BLaER1 (cell line): ENCODE results near the gene NAA30.

ENCODE experiments used
- H3K27ac ChIP-seq: shearing (Covaris generic); formaldehyde crosslinking; 2 replicates; pipeline ENCODE4 v1.8.1; 2022
- H3K27me3 ChIP-seq: shearing (Covaris generic); formaldehyde crosslinking; 2 replicates; pipeline ENCODE4 v1.8.1; 2022
- H3K36me3 ChIP-seq: shearing (Covaris generic); formaldehyde crosslinking; 2 replicates; pipeline ENCODE4 v1.8.1; 2022
- H3K4me1 ChIP-seq: shearing (Covaris generic); formaldehyde crosslinking; 2 replicates; pipeline ENCODE4 v1.8.1; 2022
- H3K4me2 ChIP-seq: shearing (Covaris generic); formaldehyde crosslinking; 2 replicates; pipeline ENCODE4 v1.8.1; 2022
- H3K4me3 ChIP-seq: shearing (Covaris generic); formaldehyde crosslinking; 2 replicates; pipeline ENCODE4 v1.8.1; 2022
- H3K9ac ChIP-seq: shearing (Covaris generic); formaldehyde crosslinking; 2 replicates; pipeline ENCODE4 v1.8.1; 2022
- H3K9me3 ChIP-seq: shearing (Covaris generic); formaldehyde crosslinking; 2 replicates; pipeline ENCODE4 v1.8.1; 2022
- H4K20me1 ChIP-seq: shearing (Covaris generic); formaldehyde crosslinking; 2 replicates; pipeline ENCODE4 v1.8.1; 2022
- Cebpa-rat ChIP-seq: shearing (Covaris generic); IDR thresholded peaks from 2 replicates; pipeline ENCODE4 v1.8.1; 2022

The NAA30 gene

GRCh38 chr14:57392830-57393229 lies 2.4 kb downstream of the NAA30 start:
- Histone ChIP-seq H3K4me1 (peaks cover 36% of the 10 kb centered on the region), H3K27me3 (no peaks in the 10 kb centered on the region), H4K20me1 (peaks cover 54% of the 10 kb centered on the region), H3K9me3 (no peaks in the 10 kb centered on the region), H3K9ac (0 out of 2 replicates have a peak overlapping the region, but pooled peaks have one; percentile 90), H3K4me3 (peak overlapping the region; percentile 96), H3K36me3 (peaks cover 20% of the 10 kb centered on the region), H3K27ac (no peak overlapping the region), H3K4me2 (peak overlapping the region; percentile 89)
- TF ChIP-seq Cebpa-rat = no peak

DNA sequence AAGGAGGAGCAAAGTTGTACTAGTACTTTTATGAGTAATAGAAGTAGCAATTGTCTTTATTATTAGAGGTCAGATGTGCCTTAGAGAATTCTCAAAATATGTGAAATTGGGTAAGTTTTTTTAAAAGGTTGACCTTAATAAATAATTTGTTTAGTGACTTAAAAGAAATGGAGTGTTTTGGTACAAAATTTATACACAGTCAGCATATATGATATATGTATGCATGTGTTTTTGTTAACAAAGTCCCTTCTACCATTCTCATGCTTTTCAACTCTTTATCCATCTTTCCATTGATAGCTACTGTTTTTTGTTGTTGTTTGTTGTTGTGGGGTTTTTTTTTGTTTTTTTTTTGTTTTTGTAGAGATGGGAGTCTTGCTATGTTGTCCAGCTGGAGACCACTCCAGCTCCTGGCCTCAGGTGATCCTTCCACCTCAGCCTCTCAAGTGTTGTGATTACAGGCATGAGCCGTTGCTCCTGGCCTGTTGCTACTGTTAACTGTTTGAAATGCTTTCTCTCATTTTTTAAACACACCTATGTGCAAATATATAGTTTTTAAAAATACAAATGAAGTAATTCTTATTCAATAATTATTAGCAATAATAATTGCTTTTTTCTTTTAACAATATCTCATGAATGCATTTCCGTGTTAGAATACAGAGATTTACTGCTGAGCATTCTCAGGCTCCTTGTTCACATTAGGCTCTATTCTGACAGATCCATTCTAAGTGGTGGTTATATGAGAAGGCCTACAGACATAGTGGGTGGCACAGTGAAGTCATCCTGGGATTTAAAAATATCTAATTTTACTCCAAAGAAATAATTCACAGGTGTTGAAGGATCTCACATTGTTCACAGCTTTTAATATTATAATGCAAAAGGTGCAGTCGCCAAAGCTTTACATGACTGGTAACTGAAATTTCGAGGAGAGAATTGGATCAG lies 10.4 kb downstream of the NAA30 start:
- no peaks in the 10 kb centered on the region for H3K4me1 ChIP-seq
- no peaks in the 10 kb centered on the region for H3K27me3 ChIP-seq
- H3K4me3 ChIP-seq = no peak overlapping the region
- peaks cover 64% of the 10 kb centered on the region for H3K36me3 ChIP-seq
- H3K9ac ChIP-seq = no peak overlapping the region
- H3K4me2 ChIP-seq = no peak overlapping the region
- peaks cover 20% of the 10 kb centered on the region for H4K20me1 ChIP-seq
- no peak for TF ChIP-seq Cebpa-rat
- no peaks in the 10 kb centered on the region for H3K9me3 ChIP-seq
- H3K27ac ChIP-seq = no peak overlapping the region

DNA sequence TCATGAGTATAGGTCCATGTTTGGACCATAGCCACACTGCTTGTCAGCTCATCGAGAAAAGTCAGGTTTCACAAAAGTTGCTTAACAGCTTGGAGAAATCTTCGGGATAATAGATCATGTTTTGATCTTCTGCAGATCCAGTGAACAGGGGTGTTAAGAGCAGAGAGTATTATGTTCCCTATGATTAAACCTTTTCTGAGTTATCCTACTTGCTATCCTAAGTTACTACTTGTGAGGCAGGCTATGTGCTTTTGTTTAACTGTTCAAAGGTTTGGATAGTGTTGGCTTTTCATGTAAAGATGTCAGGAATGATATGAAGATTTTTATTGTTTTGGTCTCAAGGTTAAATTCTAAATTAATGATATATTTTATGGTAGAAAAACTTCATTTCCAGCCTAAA lies 11.1 kb downstream of the NAA30 start:
- Histone ChIP-seq H3K9ac (no peak overlapping the region), H3K27me3 (no peaks in the 10 kb centered on the region), H3K36me3 (peaks cover 60% of the 10 kb centered on the region), H3K4me3 (no peak overlapping the region), H3K4me1 (no peaks in the 10 kb centered on the region), H4K20me1 (peaks cover 13% of the 10 kb centered on the region), H3K27ac (no peak overlapping the region), H3K9me3 (no peaks in the 10 kb centered on the region), H3K4me2 (no peak overlapping the region)
- TF ChIP-seq Cebpa-rat = no peak

GRCh38 chr14:57402173-57402852 lies 11.9 kb downstream of the NAA30 start:
- TF ChIP-seq Cebpa-rat = no peak
- H4K20me1 ChIP-seq = peaks cover 11% of the 10 kb centered on the region
- no peaks in the 10 kb centered on the region for H3K4me1 ChIP-seq
- peaks cover 61% of the 10 kb centered on the region for H3K36me3 ChIP-seq
- H3K9ac ChIP-seq = no peak overlapping the region
- H3K27ac ChIP-seq = no peak overlapping the region
- no peak overlapping the region for H3K4me3 ChIP-seq
- no peaks in the 10 kb centered on the region for H3K27me3 ChIP-seq
- H3K4me2 ChIP-seq = no peak overlapping the region
- no peaks in the 10 kb centered on the region for H3K9me3 ChIP-seq

GRCh38 chr14:57403521-57403864 lies 13.1 kb downstream of the NAA30 start:
- Histone ChIP-seq H4K20me1 (peaks cover 17% of the 10 kb centered on the region), H3K4me3 (no peak overlapping the region), H3K36me3 (peaks cover 60% of the 10 kb centered on the region), H3K27me3 (no peaks in the 10 kb centered on the region), H3K9ac (no peak overlapping the region), H3K4me2 (no peak overlapping the region), H3K9me3 (no peaks in the 10 kb centered on the region), H3K27ac (no peak overlapping the region), H3K4me1 (no peaks in the 10 kb centered on the region)
- no peak for TF ChIP-seq Cebpa-rat

DNA sequence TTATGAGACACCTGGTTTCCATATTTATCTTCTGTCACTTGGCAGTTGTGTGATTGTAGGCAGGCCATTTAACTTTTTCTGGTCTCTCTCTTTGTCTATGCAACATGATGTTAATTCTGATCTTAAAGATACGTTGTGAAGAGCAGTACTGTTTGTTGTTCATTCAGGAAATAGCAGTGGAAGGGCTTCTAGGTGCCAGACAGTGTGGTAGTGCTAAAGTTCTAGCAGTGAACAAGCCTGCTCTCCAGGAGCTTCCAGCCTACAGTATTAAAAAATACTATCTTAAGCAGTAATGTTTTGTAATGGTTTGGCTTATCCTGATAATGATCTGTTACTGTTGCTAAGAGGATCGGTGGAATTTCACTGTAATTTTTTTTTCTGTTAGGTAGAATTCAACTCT lies 15.2 kb downstream of the NAA30 start:
- H3K4me3 ChIP-seq = no peak overlapping the region
- no peak overlapping the region for H3K9ac ChIP-seq
- H3K9me3 ChIP-seq = no peaks in the 10 kb centered on the region
- no peaks in the 10 kb centered on the region for H3K27me3 ChIP-seq
- H3K27ac ChIP-seq = no peak overlapping the region
- H3K4me1 ChIP-seq = no peaks in the 10 kb centered on the region
- H4K20me1 ChIP-seq = peaks cover 20% of the 10 kb centered on the region; the same call in 1 of the 2 replicates
- H3K36me3 ChIP-seq = peaks cover 66% of the 10 kb centered on the region
- no peak for TF ChIP-seq Cebpa-rat
- no peak overlapping the region for H3K4me2 ChIP-seq

GRCh38 chr14:57408037-57408436 lies 17.7 kb downstream of the NAA30 start:
- Histone ChIP-seq H3K27ac (no peak overlapping the region), H3K9me3 (no peaks in the 10 kb centered on the region), H3K36me3 (peaks cover 55% of the 10 kb centered on the region), H4K20me1 (peaks cover 9% of the 10 kb centered on the region; the same call in 1 of the 2 replicates), H3K27me3 (no peaks in the 10 kb centered on the region), H3K4me3 (no peak overlapping the region), H3K4me1 (no peaks in the 10 kb centered on the region), H3K4me2 (no peak overlapping the region), H3K9ac (no peak overlapping the region)
- TF ChIP-seq Cebpa-rat = no peak

DNA sequence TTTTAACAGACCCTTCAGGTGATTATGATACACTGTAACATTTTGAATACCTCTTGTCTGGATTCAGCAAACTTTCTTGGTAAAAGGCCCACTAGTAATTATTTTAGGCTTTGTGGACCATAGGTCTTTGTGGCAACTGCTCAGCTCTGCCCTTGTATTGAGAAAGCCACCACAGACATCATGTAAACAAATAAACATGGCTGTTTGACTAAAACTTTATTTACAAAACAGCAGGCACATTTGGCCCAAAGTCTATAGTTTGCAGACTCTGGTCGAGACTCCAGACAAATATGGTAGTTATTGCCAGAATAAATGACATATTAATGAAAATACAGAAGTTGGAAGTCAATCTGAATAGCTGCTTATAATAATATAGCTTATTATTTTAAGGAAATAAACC lies 18.2 kb downstream of the NAA30 start:
- peaks cover 52% of the 10 kb centered on the region for H3K36me3 ChIP-seq
- no peak overlapping the region for H3K27ac ChIP-seq
- H3K4me2 ChIP-seq = no peak overlapping the region
- peaks cover 9% of the 10 kb centered on the region; the same call in 1 of the 2 replicates for H4K20me1 ChIP-seq
- no peak overlapping the region for H3K9ac ChIP-seq
- no peaks in the 10 kb centered on the region for H3K9me3 ChIP-seq
- no peak overlapping the region for H3K4me3 ChIP-seq
- H3K27me3 ChIP-seq = no peaks in the 10 kb centered on the region
- no peaks in the 10 kb centered on the region for H3K4me1 ChIP-seq
- TF ChIP-seq Cebpa-rat = no peak

- no peak overlapping the region for H3K4me2 ChIP-seq
- peaks cover 28% of the 10 kb centered on the region for H3K36me3 ChIP-seq
- H3K4me1 ChIP-seq = no peaks in the 10 kb centered on the region
- peaks cover 9% of the 10 kb centered on the region; the same call in 1 of the 2 replicates for H4K20me1 ChIP-seq
- no peak for TF ChIP-seq Cebpa-rat
- H3K4me3 ChIP-seq = no peak overlapping the region
- H3K9me3 ChIP-seq = no peaks in the 10 kb centered on the region
- no peak overlapping the region for H3K9ac ChIP-seq
- no peaks in the 10 kb centered on the region for H3K27me3 ChIP-seq
- H3K27ac ChIP-seq = no peak overlapping the region
These were observed 22.0 kb downstream of the NAA30 start for GRCh38 chr14:57412341-57412740.

DNA sequence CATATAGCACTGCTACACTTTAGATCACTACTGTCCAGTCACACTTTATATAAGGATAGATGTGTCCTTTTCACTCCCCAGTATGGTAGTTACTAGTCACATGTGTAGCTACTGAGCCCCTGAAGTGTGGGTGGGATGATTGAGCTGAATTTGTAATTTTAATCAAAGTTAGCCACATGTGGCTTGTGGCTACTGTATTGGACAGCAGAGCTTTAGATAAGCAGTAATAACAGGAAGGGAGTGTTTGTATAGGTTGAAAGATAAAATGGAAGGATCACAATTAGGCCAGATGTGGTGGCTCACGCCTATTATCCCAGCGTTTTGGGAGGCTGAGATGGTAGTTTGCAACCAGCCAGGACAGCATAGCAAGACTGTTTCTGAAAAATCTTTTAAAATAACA lies 23.5 kb downstream of the NAA30 start:
- Histone ChIP-seq H3K4me1 (no peaks in the 10 kb centered on the region), H3K36me3 (peaks cover 14% of the 10 kb centered on the region), H3K27ac (no peak overlapping the region), H3K9me3 (no peaks in the 10 kb centered on the region), H4K20me1 (no peaks in the 10 kb centered on the region), H3K27me3 (no peaks in the 10 kb centered on the region), H3K4me2 (no peak overlapping the region), H3K4me3 (no peak overlapping the region), H3K9ac (no peak overlapping the region)
- no peak for TF ChIP-seq Cebpa-rat
